GM19372 (cell line): ENCODE measurements around the gene TGM1.

ENCODE experiments used
- ATAC-seq: cut with Tn5 transposase; IDR thresholded peaks from one replicate; pipeline ENCODE4 v1.9.1; 2021; ENCODE audit warnings: mild to moderate bottlenecking, low read depth, moderate library complexity; ENCODE audit not compliant: unreplicated experiment

TGM1 gene

GRCh38 chr14:24262821-24263733 lies at the start of gene TGM1:
Gene TGM1 (minus strand): TSS chr14:24263177. CDS start chr14:24262352, 825 bp downstream.
- no peak for ATAC-seq

DNA sequence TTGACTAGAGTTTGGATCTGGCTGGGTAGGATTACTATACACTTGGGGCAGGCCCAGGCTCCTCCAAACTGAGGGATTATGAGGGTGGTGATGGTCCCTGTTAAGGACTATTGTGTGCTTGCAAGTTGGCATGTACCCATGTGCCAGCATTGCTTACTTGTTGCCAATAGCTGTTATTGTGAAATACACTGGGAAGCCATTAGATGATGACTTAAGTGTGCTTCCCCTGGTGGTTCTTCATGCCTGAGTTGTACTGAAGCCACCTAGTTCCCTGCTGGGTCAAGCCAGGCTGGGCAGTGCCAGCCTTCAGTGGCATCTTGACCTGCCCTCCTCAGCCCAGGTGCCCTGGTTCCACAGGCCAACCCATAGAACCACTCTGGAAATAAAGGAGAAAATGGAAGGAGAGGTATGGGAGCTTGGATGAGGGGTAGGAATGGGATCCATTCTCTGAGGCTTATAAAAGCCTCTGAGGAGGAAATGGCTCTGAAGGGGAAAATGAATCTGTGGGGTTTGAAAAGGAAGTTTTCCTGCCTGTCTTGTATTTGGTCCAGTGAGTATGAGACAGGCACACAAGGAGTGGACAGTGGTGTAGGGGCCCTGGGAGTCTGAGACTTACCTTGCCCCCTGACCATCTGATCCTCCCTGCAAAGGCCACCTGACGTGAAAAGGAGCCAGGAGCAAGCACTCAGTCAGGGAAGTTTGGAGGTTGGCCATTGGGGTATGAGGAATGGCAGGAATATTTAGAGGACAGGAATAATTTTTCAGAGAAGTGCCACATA lies 49.0 kb upstream of the TGM1 start:
- ATAC-seq: no peak

GRCh38 chr14:24310646-24311604 lies 47.9 kb upstream of the TGM1 start, which contains the start of gene LTB4R:
Gene LTB4R (plus strand): TSS chr14:24311502. CDS start chr14:24315652, 4,150 bp downstream.
- ATAC-seq: peak; percentile 75

DNA sequence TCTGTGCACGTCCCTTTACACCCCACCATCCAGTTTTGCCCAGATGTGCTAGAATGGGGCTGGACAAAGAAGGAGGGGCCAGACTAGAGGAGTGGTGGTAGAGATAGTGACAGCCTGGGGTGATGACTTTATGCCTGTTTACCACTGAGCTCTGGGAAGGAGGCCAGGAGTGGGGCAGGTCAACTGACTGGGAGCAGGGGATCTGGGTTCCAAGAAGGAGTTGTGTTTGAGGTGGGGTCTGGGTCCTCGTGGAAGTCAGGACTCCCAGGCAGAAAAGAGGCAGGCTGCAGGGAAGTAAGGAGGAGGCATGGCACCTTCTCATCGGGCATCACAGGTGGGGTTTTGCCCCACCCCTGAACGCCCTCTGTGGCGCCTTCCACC lies 47.3 kb upstream of the TGM1 start:
- ATAC-seq: no peak

GRCh38 chr14:24309538-24310264 lies 46.7 kb upstream of the TGM1 start, which contains the start of gene LTB4R2:
Gene LTB4R2 (plus strand): TSS chr14:24310140. CDS start chr14:24310665, 525 bp downstream.
- no peak for ATAC-seq

DNA sequence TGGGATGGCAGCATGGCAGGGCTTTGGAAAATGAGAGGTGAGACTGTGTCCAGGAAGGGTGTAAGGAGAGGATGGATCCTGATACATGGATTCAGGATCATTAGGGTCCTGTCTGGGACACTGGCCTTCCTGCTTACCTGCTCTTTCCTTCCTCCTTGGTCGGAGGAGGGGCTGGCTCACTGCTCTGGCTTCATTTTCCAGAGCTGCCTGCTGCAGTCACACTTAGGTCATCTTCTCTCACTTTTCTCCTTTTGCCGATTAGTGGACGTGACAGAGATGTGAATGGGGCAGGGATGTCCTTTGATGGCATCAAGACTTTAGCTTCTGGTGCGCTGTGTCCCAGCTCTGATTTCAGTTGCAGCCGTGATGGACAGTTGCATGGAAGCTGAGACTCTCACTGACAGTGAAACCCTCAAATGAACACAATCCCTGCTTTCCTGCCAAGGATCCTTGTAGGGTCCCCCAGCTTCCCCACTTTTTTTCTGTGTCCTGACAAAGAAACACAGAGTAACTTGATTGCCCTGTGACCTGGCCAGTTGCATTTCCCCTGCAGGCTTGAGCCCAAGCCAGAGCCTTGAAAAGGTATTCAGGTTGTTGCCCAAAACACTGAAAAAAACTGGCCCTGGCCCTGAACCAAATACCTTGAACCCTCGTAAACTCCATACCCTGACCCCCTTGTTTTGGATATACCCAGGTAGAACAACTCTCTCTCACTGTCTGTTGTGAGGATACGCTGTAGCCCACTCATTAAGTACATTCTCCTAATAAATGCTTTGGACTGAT lies 45.6 kb upstream of the TGM1 start:
- no peak for ATAC-seq

GRCh38 chr14:24307575-24308341 lies 44.8 kb upstream of the TGM1 start, which contains the start of gene CIDEB:
Gene CIDEB (minus strand): TSS chr14:24307977. CDS start chr14:24307858, 119 bp downstream.
- ATAC-seq: no peak

DNA sequence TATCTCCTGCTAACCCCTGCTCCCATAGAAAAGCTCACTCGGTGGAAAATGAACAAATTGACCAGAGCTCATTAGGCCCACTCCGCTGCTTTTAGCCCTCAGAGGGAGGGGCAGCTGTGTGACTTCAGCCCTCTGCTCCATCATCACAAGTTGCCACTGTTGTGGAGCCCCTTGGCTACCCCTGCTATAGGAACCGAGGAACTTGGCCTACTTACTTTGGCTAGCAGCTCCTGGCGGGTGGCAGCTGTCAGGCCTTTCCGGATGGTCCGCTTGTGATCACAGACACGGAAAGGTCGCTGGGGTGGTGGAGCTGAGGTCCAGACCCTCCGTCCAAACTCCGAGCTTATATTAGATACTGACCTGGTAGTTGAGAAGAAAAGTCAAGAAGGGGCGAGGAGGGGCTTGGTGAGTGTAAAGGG lies 44.2 kb upstream of the TGM1 start:
- no peak for ATAC-seq

- no peak for ATAC-seq
Measured at GRCh38 chr14:24304019-24304387, 41.0 kb upstream of the TGM1 start.

- no peak for ATAC-seq
Measured at GRCh38 chr14:24300326-24300980, 37.5 kb upstream of the TGM1 start.

- ATAC-seq: peak; percentile 73
Measured at GRCh38 chr14:24299255-24300191, 36.5 kb upstream of the TGM1 start, which contains the start of the genes DHRS1 and NOP9. Gene DHRS1 (minus strand): TSS chr14:24299780. CDS start chr14:24299106, 674 bp downstream. Gene NOP9 (plus strand): TSS chr14:24299850. CDS start chr14:24299955, 105 bp downstream.

DNA sequence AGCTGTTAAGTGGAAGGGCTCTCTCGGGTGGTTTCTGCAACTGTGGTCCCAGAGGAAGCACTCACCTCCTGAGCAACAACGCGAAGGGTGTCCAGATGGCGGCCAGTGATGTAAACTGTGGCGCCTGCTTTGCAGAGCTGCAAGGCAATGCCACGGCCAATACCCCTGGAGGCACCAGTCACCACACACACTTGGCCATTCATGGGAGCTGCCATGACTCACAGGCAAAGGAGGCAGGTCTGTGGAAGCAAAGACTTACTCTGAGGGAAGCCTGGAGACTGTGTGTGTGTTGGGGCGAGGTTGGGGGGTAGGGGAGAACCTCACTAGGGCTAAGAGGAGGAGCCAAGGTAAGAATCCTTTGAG lies 35.9 kb upstream of the TGM1 start:
- ATAC-seq: no peak

GRCh38 chr14:24297190-24297964 lies 34.4 kb upstream of the TGM1 start:
- ATAC-seq: no peak

GRCh38 chr14:24296341-24297157 lies 33.6 kb upstream of the TGM1 start:
- no peak for ATAC-seq

- no peak for ATAC-seq
Measured at GRCh38 chr14:24293525-24293924, 30.5 kb upstream of the TGM1 start.
